Dermis microvascular lymphatic vessel endothelial cell (primary cell): Measurements from ENCODE around the gene TCHP. TPM values are rescaled to one million over a fixed set of nuclear protein-coding genes. Genes with fewer than 3 reads are reported as not detected.

ENCODE experiments used
- DNase-seq, 2 donors: peaks; one replicate each; pipeline versions ENCODE4 v3.0.0 to v3.0.0-alpha.2; 2010; ENCODE audit warnings: low read depth in 2 of 2
- total RNA-seq: library from RNA; depleted of rRNA; stranded (reverse); fragments of >200 nt; gene quantifications from 2 replicates; pipeline ENCODE4 v1.2.1, GENCODE V29; 2014

TCHP gene
- total RNA-seq, 1 donor from 2014 or later, result 5.4 TPM

GRCh38 chr12:109961201-109961600 lies 61.1 kb downstream of the TCHP start:
- no peak for DNase-seq

- no peak for DNase-seq
Observed at GRCh38 chr12:109961612-109962011, 61.5 kb downstream of the TCHP start.

DNA sequence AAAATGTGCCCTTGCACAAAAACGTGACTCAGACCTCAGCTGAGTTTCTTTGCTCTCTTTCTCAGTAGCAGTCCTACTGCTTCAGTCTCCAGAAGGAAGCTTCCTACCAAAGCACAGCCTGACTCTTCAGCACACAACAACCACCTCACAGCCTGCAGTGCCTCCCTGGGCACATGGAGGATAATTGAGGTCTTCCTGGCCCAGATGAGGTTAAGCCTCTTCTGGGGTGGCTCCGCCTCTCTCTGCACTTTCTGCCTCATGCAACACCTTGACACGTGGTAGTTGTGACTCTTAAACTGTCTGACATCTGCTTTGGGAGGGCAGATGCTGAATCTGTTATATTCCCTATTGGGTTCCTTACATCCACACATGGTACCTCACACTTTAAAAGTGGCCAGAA lies 62.3 kb downstream of the TCHP start:
- DNase-seq, result no peak

DNA sequence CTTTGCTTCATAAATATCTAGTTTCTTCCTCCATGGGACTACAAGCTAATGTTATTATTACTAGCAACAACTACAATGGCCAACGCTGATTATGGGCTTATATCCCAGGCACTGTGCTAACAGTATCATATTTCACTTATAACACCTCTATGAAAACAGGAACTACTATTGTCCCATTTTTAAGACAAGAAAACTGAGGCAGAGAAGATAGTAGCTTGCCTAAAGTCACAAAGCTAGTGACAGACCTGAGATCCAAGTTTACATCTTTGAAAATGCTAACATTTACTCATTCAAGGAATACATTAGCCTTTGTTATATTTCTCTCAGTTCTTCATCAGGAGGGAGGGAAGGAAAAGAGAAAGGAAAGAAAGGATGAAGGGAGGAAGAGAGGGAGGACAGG lies 63.3 kb downstream of the TCHP start:
- no peak for DNase-seq

- DNase-seq, result peak in 1 of 2 donors; percentile 43
Observed at GRCh38 chr12:109963743-109964429, 63.8 kb downstream of the TCHP start.

- no peak for DNase-seq
Observed at GRCh38 chr12:109966546-109966945, 66.5 kb downstream of the TCHP start.

DNA sequence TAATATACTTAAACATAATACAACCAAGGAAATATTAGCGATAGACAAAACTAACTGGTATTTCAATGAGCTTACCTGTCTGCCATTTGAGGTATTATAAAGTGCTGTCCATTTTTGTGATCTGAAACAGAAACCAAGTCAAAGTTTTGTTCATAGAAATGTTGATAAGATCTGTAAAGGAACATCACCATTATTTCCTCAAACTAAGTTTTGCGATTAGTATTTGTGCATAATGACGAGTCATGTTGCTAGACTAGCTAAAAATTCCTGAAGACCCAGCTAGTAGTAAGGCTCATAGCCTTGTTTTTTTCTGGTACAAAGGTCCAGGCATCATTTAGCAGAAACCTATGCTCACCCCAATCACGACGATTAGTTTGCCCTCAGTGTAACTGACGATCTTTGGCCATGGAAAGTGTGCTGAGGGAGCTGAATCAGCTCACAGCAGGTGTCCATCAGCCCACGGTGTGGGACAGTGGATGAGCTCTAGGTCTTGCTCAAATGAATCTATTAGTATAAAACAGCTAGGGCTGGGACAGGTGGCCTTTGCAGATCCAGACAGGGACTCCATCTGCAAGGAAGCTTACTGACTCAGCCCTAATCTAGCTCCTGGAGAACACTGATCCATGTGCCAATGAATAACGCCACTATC lies 67.4 kb downstream of the TCHP start:
- no peak for DNase-seq

Other genes starting within 250 kb of the TCHP start
- 0.13 and 0.26 TPM in 2 replicates for gene FAM222A, start 186.4 kb upstream of the TCHP start, total RNA-seq
- 1.4 and 2.4 TPM in 2 replicates for gene TRPV4, start 66.9 kb upstream of the TCHP start, total RNA-seq
- gene GLTP, start 19.7 kb upstream of the TCHP start, total RNA-seq, result 45.6 and 45.9 TPM in 2 replicates
- 28.6 and 35.1 TPM in 2 replicates for gene GIT2, start 96.1 kb downstream of the TCHP start, total RNA-seq
- gene ANKRD13A, start 99.2 kb downstream of the TCHP start, total RNA-seq, result 46.1 and 63.8 TPM in 2 replicates
- 11.9 and 15.4 TPM in 2 replicates for gene C12orf76, start 148.2 kb downstream of the TCHP start, total RNA-seq
- gene IFT81, start 224.1 kb downstream of the TCHP start, total RNA-seq, result 4.3 and 5.3 TPM in 2 replicates